OCI-LY3 (cell line): ENCODE data around the gene TMX1.

ENCODE experiments used
- EZH2phosphoT487 ChIP-seq: fragments of 200-600 bp; shearing (Covaris generic); IDR thresholded peaks from 2 replicates; pipeline ENCODE4 v1.6.1; 2018; ENCODE audit warnings: antibody characterized with exemption, mixed run types, low read depth
- TF ChIP-seq, protein P1 (sequence below): fragments of 200-600, 300-600 bp; sonication (generic); IDR thresholded peaks from 2 replicates; pipeline ENCODE4 v1.5.1; 2014; ENCODE audit warnings: antibody characterized with exemption, low read length, low read depth

DNA sequence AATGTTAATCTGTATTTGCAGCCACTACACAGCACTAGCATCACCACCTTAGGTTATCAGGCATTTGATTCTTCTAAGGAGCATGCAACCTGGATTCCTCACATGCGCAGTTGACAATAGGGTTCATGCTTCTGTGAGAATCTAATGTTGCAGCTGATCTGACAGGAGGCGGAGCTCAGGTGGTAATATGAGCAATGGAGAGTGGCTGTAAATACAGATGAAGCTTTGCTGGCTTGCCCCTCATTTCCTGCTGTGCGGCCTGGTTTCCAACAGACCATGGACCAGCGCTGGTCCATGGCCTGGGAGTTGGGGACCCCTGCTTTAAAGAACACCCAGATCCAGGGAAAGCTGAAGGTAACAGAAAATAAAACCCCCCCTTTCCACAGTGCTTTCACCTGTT is 51.0 kb downstream of the TMX1 start:
- TF ChIP-seq, protein P1, sequence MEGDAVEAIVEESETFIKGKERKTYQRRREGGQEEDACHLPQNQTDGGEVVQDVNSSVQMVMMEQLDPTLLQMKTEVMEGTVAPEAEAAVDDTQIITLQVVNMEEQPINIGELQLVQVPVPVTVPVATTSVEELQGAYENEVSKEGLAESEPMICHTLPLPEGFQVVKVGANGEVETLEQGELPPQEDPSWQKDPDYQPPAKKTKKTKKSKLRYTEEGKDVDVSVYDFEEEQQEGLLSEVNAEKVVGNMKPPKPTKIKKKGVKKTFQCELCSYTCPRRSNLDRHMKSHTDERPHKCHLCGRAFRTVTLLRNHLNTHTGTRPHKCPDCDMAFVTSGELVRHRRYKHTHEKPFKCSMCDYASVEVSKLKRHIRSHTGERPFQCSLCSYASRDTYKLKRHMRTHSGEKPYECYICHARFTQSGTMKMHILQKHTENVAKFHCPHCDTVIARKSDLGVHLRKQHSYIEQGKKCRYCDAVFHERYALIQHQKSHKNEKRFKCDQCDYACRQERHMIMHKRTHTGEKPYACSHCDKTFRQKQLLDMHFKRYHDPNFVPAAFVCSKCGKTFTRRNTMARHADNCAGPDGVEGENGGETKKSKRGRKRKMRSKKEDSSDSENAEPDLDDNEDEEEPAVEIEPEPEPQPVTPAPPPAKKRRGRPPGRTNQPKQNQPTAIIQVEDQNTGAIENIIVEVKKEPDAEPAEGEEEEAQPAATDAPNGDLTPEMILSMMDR = no peak
- no peak for TF ChIP-seq EZH2phosphoT487
